Stimulated activated CD4-positive, alpha-beta T cell treated with anti-CD3 and anti-CD28 coated beads, Interleukin-1b, Interleukin-23, amount 100 ng/mL, for 48 hours (primary cell): ENCODE results near the gene TRIB2.
A peak's percentile ranks its signal among the peaks of the same experiment; 100 is the strongest.

ENCODE experiments used
- DNase-seq: peaks from one replicate; pipeline ENCODE4 v3.0.0-alpha.2; 2020

Gene TRIB2

DNA sequence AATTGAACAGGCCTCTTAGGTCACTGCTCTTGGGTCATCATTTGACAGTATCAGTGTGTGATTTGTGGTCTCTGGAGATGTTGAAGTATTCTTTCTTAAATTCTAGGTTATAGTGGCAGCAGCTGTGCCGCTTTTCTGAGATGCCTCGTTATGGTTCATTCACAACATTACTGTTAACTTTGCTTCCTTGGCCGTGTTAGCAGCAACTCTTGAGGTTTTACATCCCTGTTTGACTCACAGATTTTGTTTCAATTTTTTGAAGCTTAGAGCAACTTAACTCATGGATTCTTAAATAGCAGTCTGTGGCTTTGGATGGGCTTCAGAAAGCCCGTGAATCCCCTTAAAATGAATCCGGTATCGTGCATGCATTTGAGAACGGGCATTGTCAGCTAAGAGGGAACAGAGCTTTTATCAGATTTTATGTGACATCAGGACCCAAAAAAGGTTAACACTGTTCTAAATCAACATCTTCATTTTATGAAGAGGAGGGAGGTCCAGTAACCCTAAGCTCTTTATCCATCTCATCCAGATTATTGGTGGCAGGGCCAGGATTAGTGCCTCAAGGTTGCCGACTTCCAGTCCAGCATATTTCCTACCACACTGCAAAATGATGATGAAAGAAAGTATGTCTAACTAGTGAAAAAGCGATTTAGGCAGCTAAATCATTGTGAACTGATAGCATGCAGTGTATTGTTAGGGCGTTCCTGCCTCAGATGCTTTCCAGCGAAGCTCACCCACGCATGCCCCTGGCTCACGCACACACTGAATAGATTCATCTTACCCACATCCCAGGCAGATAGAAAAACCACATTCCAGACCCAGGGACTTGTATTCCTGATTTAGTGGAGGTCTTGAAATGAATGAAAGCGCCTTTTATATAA lies 5.1 kb downstream of the TRIB2 start:
- peak; percentile 22 for DNase-seq

DNA sequence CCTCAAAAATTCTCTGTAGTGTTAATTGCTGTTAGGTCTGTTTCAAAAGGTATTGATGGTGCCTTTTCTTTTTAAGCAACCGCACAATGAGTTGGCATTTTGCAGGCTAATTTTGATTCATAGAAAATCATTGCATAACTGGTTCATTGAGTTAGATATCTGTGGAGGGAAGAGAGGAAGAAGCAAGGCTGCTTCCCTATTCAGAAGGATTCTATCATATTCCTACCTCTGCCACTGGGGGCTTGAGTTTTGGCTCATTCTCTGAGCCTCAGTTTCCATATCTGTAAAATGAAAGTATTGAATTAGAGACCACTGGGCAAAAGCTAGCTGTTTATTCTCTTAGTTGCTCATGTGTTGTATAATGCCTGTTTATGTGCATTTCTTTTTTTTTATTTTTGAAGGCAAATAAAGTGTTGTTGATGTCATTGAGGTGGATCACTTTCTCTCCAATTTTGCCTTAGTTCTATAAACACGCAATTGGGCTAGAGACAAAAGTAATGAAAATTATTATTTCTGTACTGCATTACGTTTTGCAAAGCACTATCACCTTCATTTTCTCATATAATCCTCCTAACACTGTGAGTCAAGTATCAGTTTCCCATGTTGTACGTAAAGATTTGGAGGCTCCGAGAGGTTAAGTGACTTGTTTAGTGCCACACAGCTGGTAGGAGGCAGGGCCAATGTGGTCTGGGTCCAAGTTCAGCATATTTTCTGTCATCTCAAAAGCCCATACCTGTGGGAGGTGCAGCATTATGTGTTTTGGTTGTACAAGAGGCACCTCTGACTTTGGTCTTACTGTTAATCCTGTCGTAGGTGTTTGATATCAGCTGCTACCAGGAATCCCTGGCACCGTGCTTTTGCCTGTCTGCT lies 5.9 kb downstream of the TRIB2 start:
- peak; percentile 30 for DNase-seq

DNA sequence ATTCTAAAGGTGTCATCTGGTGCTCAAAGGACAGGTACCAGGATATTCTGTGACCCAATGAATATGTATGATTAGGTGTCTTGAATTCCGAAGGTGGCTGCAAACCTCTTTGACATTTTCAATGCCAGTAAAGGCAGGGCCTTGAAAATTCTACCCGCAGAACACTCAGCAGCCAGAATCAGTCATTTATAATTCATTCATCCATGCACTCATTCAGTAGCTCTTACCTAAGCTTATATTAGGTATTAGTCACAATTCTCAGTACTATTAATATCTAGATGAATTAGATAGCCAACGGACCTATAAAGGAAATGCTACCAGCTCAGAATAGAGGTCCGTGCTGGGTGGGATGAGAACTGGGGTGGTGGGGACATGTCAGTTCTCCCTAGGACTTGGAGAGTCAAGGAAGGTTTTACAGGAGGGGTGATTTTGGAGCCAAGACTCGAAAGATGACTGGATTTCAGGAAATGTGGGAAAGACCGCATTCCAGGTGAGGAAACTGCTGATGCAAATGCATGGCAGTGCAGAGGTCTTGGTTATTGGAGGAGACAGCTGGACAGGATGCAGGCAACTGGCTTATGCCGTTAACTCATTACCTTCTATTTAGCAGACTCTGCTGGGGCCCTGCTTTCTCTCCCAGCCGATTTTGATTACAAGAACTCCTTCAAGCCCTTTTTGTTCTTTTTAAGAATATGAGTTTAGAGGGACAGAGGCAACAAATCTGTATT lies 7.2 kb downstream of the TRIB2 start:
- DNase-seq: no peak

DNA sequence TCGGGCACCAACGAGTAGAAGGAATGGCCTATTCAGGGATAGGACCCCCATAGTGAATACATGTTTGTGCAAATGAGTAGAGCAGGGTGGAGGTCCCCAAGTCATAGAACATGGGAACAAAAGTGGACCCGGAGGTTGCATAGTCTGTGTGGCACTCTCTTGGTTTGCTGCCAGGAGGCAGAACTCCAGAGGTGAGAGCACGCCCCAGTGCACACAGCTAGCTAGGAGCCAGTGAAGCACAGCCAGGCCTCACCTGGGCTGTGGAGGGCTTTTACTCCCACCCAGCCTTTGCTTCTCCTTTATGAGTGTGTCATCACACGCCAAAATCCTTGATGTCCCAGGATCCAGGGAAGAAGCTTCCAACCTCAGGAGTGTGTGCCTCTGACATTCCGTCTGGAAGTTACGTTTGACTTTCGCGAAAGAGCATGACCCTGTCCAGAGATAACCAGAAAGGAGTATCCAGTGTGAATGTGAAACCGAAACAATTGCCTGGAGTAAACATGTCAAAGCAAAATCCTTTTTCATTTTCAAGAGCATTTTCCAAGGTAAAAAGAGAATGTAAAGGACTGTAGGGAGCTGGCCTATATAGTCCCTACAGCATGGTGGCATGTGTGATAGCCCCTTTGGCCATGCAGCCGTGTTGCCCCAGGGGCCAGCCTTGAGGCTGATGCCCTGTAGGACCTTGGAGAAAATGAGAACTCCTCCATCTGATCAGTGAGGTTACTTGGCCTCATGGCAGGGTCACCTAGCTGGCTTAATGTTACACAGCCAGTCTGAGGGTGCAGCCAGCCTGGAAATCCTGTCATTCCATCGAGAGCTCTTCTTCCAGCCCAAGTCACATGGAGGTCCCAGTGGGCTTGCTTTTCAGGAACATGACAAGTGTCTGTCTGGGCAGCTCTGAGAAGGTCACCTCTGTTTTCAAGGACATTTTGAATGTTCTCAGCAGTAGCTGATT lies 8.8 kb downstream of the TRIB2 start:
- no peak for DNase-seq

DNA sequence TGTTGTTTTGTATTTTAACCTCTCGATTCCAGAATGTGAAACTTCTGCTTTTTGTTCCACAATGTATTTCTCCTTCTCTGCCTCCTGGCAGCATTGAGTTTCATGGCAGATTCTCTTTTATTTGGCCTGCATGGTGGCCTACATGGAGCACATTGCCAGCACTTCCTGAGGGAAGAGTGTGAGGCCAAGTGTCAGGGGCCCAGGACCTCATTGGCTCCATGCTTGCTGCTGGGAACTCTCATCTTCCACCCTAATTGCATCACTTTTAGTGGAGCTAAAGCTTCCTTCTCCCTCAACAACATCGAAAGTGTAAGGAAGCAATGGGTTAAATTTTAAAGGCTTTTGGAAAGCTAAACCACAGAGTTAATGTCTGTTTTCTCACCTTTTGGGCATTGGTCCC lies 9.5 kb downstream of the TRIB2 start:
- no peak for DNase-seq

DNA sequence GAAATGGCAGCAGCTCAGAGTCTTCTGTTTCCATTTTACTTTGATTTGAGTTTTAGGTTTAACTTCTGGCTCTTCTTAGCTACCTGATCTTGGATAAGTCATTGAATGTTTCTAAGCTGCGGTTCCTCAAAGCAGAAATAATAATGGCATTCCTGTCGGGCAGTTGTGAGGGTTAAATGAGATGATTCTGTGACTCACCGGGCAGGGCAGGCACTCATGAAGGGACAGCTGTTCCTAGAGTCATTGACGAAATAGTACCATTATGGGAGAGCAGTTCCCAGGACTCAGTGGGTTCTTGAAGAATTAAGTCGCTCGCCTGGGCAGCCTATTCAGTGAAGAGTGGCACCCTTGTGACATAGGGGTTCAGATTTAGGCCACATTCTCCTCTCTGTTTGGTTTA lies 10.3 kb downstream of the TRIB2 start:
- no peak for DNase-seq

DNA sequence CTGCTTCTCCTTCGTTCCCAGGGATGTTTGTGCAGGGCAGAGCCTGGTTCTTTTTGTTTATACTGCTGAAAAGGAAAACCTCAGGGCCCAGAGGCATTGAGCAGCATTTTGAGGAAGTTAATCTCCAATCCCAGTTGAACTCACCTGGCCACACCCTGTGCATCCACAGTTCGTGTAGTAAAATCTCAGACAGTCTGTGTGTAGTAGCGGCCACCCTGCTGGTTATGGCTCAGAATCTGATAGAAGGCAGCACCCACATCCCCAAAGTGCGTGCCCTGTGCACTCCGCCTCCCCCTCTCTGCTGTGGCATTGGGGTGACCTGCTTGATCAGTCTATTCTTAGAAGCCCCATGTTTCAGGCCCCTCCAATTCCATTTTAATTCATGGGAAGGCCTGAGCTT lies 10.9 kb downstream of the TRIB2 start:
- DNase-seq: no peak

DNA sequence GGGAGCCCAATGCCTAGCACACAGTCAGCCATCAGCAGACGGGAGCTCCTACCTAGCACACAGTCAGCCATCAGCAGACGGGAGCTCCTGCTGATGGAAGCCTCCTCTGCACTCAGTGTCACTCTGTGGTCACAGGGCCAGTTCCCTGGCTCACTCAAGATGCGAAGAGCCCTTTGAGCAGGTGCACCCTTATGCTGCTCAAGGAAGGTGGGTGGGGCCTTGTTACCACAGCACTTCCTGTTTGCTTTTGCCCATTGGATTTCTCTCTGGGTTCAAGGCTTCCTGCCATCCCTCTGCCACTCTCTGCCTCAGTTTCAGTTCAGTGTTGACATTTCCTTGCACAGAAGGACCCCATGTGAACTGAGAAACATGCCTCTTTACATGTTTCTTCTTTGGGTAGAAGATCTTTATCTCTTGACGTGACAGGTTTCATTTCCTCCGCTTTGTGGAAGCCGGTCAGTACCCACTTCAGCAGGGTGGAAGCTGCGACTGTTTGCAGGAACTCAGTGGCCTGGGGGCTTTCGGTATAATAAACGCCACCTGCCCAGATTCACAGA lies 11.6 kb downstream of the TRIB2 start:
- DNase-seq: peak; percentile 56

DNA sequence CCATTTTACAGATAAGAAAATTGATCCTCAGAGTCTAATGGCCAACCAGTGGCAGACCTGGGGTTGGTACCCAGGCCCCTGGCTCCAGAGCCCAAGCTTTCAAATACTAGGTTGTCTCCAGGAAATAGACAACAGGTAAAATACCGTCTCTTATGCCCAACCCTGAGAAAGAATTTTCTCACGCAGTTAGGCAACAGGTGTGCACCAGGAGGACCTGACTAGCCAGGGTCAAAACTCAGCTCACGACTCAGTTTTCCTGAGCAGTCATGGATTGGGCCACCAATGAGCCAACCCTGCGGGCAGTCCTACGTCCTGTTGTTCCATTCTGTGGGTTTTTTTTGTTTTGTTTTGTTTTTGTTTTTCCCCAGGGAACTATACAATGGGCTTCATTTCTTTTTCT lies 13.5 kb downstream of the TRIB2 start:
- DNase-seq: no peak

DNA sequence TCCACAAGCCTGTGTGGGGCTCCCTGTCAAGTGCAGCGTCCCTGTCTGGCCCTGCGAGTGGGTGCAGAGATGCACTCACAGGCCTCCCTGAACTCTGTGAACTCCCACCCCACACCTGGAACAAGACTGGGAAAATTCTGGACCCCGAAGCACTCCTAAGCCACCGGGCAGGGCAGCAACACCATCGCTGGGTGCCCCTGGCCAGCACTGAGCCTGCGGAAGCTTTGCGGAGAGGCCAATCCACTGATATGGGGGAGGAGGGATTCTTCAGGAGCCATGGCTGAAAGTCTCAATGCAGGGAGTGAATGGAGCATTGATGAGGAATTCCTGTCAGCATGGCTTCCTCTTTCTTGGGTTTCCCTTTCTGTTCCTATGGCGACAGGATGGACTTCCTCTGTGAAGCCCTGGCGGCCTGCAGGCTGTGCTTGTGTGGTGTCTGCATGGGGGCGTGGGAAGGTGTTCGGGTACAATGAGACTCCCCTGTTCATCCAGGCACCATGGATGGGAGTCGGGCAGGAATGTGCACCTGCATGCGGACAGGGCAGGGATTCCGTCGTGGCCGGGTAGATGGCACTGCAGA lies 15.1 kb downstream of the TRIB2 start:
- DNase-seq: no peak

DNA sequence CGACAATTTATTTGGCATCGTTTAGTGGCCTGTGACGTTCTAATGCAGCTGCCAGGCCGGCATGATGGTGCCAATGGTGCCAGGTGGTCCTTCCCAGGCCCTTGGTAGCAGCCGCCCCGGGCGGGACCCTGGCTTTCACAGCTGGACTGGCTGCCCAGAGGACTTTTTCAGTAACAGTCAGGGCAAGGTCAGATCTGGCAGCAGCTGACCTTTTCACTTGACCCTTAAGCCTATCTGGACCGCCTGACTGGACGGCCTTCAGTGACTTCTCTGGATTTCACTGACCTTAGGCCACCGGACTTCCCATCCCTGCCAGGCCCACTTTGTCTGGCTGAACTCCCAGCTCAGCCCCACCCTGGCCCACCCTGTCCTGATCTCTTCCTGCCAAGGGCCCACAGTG lies 15.9 kb downstream of the TRIB2 start:
- DNase-seq: no peak

DNA sequence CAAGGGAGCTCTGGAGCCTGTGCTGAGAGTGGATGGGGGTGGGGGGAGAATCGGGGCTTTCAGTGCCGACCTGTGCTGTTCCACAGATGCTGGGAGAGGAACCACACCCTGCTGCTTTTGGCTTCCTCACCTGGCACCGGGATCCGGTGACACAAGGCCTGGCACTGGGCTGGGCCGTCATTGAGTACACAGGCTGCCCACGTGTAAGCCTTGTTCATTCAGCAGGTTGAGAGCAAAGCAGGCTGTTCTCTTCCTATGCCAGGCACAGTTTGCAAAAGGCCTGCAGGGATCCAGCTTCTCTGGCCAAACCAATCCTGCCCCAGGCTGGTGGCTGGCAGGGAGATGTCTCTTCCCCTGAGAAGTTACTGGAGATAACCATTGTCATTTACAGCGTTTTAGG lies 17.1 kb downstream of the TRIB2 start:
- no peak for DNase-seq

DNA sequence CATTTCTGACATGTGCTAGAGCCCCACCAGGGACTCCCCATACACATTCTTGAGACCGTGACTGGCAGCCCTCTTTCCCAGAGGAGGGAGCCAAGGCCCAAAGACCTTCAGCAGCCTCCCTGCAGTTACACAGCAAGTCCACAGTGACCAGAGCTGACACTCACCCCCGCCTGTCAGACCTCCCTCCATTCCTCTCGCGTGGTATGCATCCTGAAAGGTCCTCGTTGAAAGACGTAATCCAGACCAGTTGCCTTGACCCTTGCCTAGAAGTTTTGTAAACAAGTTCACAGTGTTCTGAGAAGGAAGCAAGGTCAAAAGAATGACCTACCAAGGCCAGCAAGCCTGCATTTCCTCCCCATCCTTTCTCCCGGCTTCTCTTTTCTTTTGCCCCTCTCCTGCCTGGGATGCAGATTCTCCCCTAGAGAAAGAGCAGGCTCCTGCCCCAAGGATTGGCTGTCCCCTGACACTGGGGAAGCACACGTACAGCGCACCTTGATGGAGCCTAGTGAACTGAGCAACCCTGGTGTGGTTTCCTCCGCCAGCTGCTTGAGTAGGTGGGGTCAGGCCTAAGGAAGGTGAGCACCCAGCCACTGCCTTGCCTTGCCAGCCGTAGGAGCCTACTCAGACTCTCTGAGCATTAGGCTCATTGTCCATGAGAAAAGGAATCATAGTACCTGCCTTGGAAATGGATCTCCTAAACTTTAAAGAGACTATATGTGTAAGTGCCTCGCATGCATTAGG lies 18.3 kb downstream of the TRIB2 start:
- DNase-seq: no peak

DNA sequence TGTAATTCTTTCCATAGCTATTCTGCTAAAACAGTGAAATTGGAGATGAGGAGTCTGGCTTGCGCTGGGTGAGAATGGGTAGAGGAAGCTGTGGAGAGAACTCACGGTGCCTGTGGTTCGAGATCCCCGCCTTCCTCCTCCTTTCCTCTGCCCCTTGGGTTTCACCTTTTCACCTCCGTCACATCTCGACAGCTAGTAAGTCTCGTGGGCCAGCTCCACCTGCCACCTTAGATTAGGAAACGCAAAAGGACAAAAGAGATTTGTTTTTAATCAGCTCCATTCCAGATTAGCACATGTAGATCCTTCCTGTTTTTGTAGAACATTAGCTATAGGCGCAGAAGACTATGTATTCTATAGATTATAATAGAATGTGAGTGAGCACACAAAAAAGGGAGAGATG lies 20.6 kb downstream of the TRIB2 start:
- DNase-seq: no peak

DNA sequence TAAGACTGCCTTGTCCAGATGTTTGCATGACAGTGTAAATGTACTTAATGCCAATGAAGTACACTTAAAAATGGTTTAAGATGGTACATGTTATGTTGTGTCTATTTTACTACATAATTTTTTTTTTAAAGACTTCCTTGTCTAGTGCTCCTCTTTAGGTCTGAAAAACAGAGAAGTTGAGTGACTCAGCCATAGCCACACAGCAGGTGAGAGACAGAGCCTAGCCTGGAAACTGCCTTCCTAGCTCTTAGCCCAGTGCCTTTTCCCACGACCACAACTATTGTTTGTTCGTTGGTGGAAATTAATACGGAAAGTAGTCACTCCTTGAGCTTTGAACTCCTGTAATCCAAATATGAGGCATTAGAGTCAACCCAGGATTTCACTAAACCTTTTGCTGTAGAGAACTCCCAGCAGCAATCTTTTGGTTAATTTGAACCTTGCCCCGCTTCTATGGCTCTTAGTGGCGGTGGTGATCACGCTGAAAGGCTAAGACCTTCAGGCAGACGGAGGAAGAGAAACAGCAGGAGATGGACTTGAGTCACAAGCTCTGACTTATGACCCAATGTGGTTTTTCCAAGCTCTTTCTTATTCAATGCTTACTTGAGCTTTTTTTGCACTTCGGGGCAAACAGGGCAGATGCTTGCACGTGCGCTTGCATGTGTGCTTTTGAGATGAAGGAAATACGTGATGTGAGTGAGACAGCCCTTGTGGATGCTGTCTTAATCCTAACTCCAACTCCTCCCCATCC lies 21.2 kb downstream of the TRIB2 start:
- DNase-seq: no peak

DNA sequence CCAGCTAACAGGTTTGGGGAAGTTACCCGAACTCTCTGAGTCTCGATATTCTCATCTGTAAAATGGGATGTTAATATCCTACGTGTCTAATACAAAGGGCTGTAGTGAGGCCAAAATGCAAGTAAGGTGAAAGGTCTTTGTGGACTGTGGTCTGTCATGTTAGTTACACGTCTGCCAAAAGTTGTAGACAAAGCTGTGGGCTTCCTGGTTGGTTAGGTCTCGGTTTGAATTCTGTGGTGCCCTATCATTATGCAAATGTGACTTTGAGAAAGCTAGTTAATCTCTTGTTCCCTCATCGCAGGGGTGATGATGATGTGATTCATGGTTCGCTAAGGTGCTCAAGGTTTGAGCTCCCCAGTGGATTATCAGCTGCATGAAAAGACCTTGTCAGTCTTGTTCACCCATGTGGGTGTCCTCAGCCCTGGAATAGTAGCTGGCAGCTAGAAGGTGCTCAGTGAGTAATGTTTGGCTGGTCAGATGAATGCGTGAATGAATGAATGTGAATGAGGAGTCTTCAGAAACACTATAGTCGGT lies 23.1 kb downstream of the TRIB2 start:
- DNase-seq: no peak

DNA sequence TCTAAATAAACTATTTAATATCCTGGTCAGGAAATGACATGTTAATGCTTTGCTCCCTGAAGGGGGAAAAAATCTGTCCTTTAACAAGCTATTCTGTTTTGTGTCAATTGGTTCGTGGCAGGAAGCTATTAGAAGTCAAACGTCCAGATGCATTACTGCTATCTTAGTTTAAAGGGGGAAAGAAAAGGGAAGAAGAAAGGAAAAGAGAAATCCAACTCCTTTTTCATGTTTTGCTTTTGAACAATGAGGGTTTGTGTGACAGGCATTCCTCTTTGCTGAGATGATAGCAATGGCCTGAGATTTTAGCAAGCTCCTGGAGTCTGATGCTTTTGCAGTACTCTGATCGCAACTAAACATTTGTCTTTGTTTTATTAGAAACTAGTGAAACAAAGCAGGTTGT lies 24.6 kb downstream of the TRIB2 start:
- no peak for DNase-seq

DNA sequence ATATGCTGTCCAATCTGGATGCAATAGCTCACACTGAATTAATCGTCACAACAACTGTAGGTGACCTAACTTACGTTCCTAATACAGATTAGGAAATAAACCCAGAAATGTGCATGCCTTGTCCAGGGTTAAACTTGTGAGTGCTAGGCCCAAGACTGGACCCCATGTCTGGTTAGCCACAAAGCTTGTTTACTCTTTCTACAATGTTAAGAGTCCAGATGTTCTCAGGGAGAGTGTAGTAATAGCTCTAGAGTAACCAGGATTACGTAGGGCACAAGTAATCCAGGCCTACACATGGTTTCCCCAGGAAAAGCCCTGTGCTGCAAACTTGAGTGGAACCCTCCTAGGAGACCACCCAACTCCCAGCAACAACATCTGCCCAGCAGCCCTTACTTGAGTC lies 26.2 kb downstream of the TRIB2 start:
- no peak for DNase-seq

DNA sequence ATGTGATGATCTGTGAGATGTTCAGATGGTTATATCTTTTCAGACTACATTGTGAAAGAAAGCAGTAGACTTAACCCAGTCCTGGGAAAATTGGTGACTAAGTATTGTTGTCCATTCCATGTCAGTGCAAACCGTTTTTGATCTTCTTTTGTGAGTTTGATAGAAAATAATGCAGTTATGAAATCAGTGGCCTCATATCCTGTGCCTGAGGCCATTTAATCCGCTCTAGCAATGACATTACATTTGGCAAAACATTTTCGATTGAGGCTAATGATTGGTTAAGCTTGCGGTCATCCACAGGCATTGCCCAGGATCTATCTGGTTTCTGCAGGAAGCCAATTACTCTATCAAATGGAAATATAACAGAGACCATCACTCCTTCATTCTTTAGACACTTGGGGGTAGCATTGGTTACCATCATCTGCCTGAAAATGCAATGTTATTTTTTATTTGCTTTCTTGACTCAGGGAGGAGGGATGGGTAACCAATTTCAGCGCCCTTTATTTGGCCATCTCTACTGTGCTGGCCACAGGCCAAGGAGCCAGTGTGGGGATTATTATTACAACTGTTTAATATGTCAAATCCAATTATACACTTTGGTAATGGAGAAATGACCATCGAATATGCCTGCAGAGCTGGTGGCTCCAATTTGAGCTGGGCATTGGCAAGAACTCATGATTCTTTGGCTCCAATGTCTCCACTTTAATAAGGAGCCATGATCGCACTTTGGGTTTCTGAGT lies 33.6 kb downstream of the TRIB2 start:
- no peak for DNase-seq
